Measurements from ENCODE around the gene KLHL11.

DNA sequence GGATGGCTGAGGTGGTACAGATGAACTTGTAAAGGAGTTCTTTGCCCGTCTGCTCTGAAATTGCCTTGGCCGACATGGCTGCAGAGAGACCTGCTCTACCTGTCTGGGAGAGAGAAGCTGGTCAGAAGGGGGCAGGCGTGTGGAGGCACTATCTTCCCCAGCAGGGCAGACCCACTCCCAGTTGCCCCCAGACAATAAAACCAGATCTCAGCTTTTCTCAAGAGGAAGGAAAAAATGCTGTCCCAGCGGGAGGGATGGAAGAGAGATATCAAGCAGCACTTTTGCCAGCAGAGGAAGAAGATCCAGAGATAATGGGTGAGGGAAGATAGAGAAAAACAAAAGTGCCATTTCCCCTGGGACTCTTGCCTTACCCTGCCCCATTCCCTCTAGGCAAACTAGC is 48.6 kb upstream of the KLHL11 start:
- TF ChIP-seq CREB1 (CRISPR knock-in tag; IDR thresholded peaks at IDR 0.05; ENCODE audit: low read depth) (no peak), EZH2 (IDR thresholded peaks at IDR 0.05; ENCODE audit: low read depth, unreplicated experiment) (no peak), ZNF331 (CRISPR knock-in tag; IDR thresholded peaks at IDR 0.05; ENCODE audit: low read depth) (no peak)
- TF ChIP-seq, protein P1, sequence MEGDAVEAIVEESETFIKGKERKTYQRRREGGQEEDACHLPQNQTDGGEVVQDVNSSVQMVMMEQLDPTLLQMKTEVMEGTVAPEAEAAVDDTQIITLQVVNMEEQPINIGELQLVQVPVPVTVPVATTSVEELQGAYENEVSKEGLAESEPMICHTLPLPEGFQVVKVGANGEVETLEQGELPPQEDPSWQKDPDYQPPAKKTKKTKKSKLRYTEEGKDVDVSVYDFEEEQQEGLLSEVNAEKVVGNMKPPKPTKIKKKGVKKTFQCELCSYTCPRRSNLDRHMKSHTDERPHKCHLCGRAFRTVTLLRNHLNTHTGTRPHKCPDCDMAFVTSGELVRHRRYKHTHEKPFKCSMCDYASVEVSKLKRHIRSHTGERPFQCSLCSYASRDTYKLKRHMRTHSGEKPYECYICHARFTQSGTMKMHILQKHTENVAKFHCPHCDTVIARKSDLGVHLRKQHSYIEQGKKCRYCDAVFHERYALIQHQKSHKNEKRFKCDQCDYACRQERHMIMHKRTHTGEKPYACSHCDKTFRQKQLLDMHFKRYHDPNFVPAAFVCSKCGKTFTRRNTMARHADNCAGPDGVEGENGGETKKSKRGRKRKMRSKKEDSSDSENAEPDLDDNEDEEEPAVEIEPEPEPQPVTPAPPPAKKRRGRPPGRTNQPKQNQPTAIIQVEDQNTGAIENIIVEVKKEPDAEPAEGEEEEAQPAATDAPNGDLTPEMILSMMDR (conservative IDR thresholded peaks at IDR 0.05; ENCODE audit: low read depth in 2 of 2): peak; percentile 24 to 52
- TF ChIP-seq, protein P2, sequence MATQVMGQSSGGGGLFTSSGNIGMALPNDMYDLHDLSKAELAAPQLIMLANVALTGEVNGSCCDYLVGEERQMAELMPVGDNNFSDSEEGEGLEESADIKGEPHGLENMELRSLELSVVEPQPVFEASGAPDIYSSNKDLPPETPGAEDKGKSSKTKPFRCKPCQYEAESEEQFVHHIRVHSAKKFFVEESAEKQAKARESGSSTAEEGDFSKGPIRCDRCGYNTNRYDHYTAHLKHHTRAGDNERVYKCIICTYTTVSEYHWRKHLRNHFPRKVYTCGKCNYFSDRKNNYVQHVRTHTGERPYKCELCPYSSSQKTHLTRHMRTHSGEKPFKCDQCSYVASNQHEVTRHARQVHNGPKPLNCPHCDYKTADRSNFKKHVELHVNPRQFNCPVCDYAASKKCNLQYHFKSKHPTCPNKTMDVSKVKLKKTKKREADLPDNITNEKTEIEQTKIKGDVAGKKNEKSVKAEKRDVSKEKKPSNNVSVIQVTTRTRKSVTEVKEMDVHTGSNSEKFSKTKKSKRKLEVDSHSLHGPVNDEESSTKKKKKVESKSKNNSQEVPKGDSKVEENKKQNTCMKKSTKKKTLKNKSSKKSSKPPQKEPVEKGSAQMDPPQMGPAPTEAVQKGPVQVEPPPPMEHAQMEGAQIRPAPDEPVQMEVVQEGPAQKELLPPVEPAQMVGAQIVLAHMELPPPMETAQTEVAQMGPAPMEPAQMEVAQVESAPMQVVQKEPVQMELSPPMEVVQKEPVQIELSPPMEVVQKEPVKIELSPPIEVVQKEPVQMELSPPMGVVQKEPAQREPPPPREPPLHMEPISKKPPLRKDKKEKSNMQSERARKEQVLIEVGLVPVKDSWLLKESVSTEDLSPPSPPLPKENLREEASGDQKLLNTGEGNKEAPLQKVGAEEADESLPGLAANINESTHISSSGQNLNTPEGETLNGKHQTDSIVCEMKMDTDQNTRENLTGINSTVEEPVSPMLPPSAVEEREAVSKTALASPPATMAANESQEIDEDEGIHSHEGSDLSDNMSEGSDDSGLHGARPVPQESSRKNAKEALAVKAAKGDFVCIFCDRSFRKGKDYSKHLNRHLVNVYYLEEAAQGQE (IDR thresholded peaks at IDR 0.05; ENCODE audit: unreplicated experiment): no peak
